Gastroesophageal sphincter (tissue), 3 donors: Measurements from ENCODE around the gene TUBB4B.
A peak's percentile ranks its signal among the peaks of the same experiment; 100 is the strongest.

Experiments
- POLR2A ChIP-seq, 2 donors: fragments of 450-650 bp; IDR thresholded peaks; one replicate each; pipeline ENCODE4 v1.6.1; 2017; ENCODE audit warnings: antibody characterized with exemption in 2 of 2, mild to moderate bottlenecking in 2 of 2, moderate library complexity in 1 of 2
- POLR2AphosphoS5 ChIP-seq: sonication (generic); formaldehyde crosslinking; IDR thresholded peaks from one replicate; pipeline ENCODE4 v1.6.1; 2017; ENCODE audit warnings: antibody characterized with exemption
- TF ChIP-seq, protein P1 (sequence below), 4 experiments: fragments of 200-600 bp in 2 of 4; fragments of 450-650 bp in 2 of 4; sonication (generic) in 1 of 4; IDR thresholded peaks; one replicate each; pipeline ENCODE4 v1.5.1; 2017 to 2019; ENCODE audit warnings: antibody characterized with exemption in 4 of 4, mild to moderate bottlenecking in 2 of 4, moderate library complexity in 2 of 4

DNA sequence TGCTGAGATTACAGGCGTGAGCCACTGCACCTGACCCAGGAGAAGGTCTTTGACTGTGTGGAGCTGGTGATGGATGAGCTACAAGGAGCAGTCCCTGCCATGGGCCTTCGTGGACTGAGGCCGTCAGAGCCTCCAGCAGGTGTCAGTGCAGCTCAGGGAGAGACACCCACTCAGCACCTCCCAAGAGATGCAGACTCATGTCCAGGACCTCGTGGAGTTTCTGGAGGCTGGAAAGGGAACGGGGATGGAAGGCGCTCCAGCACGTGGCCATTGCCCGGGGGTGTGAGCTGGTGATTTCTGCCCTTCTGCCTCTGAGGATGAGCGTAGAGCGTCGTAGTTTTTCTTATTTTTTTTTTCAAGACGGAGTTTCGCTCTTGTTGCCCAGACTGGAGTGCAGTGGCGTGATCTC, 45.9 kb downstream of the TUBB4B start:
- TF ChIP-seq, protein P1, sequence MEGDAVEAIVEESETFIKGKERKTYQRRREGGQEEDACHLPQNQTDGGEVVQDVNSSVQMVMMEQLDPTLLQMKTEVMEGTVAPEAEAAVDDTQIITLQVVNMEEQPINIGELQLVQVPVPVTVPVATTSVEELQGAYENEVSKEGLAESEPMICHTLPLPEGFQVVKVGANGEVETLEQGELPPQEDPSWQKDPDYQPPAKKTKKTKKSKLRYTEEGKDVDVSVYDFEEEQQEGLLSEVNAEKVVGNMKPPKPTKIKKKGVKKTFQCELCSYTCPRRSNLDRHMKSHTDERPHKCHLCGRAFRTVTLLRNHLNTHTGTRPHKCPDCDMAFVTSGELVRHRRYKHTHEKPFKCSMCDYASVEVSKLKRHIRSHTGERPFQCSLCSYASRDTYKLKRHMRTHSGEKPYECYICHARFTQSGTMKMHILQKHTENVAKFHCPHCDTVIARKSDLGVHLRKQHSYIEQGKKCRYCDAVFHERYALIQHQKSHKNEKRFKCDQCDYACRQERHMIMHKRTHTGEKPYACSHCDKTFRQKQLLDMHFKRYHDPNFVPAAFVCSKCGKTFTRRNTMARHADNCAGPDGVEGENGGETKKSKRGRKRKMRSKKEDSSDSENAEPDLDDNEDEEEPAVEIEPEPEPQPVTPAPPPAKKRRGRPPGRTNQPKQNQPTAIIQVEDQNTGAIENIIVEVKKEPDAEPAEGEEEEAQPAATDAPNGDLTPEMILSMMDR (IDR thresholded peaks at IDR 0.05): peak in 3 of 4 experiments; percentile 10 to 55 (median 25)
- TF ChIP-seq POLR2A (IDR thresholded peaks at IDR 0.05) (no peak), POLR2AphosphoS5 (no peak)
